Eye (tissue), 1 donor: Measurements from ENCODE around the gene CCNI2.
A peak's percentile ranks its signal among the peaks of the same experiment; 100 is the strongest.

Source experiments
- DNase-seq: peaks from one replicate; pipeline ENCODE4 v3.0.0-alpha.2; 2015

Gene CCNI2, protein sequence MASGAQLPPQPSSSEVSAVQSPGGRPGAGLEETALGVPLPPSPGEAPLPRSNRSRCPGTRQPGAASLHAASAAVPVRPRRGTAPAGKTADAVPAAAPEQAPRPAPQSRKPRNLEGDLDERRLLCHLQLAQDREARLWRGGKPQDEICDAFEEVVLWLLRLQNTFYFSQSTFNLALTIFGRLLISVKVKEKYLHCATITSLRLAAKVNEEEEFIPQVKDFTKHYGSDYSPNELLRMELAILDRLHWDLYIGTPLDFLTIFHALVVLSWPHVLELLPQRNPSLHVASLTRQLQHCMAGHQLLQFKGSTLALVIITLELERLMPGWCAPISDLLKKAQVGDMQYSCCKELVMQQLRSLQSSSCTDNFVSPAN

DNA sequence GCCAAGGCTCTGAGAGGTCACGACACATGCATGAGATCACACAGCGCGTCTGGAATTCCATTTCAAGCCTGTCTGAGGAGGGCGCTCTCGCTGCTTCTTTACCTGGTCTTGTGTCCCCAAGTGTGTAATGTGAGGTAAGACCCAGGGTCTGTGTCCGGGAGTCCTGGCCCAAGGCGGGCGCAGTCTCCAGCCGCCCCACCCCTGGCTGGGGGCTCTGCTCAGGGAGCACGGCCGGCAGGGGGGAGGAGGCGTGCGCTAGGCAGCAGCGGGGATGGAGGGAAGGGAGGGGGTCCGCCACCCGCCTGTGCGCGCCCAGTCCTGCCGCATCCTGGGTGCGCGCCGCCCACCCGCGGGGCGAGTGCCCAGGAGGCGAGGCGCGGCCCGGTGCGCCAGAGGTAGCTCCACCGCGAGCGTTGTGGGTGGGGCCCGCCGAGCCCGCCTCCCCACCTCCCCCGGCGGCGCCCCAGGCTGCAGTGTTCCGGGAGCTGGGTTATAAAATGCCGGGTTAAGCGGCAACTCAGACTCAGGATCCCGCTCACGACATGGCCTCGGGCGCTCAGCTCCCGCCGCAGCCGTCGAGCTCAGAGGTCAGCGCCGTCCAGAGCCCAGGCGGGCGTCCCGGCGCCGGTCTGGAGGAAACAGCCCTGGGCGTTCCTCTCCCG, at the start of gene CCNI2:
Gene CCNI2 (plus strand): TSS at position 473 of the 662 bp plus-strand sequence. CDS start 70 bp downstream, at position 543.
- peak; percentile 70 for DNase-seq

GRCh38 chr5:132704875-132705274, 42.4 kb upstream of the CCNI2 start:
- DNase-seq = no peak

DNA sequence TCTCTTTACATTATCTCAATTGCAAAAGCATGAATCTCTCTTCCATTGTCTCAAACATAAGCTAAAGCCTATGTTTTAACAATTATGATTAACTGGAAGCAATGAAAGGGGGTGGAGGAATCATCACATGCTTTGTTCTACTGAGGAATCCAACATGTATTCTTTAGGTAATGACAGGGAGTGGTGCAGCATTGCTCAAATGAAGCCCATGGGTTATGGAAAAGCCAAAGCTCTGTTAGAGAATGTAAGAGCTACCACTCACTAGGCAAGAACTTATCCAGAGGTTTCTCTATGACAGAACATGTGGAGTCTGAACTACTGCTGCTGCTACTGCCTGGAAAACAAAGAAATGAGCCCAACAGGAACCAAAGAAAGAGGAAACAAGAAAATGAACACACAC, 38.6 kb upstream of the CCNI2 start:
- no peak for DNase-seq

- DNase-seq = no peak
These were observed 32.5 kb upstream of the CCNI2 start for GRCh38 chr5:132714456-132715307.

DNA sequence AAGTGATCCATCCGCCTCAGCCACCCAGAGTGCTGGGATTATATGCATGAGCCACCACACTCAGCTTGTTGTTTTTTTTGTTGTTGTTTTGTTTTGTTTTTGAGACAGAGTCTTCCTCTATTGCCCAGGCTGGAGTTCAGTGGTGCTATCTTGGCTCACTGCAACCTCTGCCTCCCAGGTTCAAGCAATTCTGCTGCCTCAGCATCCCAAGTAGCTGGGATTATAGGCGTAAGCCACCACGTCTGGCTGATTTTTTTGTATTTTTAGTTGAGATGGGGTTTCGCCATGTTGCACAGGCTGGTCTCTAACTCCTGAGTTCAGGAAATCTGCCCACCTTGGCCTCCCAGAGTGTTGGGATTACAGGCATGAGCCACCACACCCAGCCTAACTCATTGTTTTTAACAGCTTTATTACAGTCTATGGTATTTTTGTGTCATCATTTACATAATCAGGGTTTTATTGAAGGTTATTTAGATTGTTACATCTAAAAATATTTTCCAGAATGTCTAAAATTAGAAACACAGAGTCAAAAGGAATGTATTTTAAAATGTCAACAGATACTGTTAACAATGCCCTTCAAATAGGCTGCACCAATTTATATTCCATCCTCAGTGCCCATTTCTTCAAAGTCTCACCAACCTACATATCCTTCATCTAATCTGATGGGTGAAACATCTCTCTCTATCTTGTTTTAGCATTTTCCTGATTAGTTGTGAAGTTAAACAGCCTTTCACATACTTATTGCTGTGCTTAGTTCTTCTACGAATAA, 28.5 kb upstream of the CCNI2 start:
- DNase-seq = no peak

- no peak for DNase-seq
These were observed 21.5 kb upstream of the CCNI2 start for GRCh38 chr5:132725745-132726144.

GRCh38 chr5:132729896-132730295, 17.3 kb upstream of the CCNI2 start:
- no peak for DNase-seq

DNA sequence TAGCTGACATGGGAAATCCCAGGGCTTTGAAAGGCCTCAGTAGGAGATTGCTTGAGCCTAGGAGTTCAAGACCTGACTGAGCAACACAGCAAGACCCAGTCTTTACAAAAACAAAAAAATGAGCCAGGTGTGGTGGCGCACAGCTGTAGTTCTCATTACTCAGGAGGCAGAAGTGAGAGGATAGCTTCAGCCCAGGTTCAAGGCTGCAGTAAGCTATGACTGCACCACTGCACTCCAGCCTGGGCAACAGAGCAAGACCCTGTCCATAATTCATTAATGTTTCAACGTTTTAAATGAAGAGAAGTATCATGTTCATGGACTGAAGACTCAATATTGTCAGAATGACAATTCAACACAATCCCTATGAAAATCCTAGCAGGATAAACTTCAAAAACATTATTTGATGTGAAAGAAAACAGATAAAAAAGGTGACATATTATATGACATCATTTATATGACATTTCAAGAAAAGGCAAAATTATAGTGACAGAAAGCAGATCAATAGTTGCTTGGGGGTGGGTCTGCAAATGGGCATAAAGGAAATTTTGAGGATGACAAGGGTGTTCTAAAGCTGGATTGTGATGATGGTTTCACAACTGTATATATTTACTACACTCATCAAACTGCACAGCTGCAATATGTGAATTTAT, 13.6 kb upstream of the CCNI2 start:
- no peak for DNase-seq

DNA sequence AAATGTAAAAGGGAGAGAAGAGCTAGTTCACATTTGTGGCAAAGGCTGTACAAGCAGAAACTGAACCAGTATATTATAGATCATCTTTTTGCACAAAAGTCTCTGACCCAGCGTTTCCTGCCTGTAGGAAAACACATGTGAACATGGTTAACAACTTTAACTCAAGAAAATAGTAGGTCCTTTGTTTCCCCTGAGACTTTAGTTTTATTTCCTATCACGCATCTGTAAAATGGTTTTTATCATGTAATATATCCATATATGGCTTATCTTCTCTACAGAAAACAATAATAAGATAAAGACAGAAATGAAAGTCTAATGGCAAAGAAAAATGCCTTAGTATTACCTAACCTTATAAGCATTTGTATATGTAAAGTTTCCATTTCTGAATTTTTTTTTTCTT, 12.5 kb upstream of the CCNI2 start:
- DNase-seq = no peak

DNA sequence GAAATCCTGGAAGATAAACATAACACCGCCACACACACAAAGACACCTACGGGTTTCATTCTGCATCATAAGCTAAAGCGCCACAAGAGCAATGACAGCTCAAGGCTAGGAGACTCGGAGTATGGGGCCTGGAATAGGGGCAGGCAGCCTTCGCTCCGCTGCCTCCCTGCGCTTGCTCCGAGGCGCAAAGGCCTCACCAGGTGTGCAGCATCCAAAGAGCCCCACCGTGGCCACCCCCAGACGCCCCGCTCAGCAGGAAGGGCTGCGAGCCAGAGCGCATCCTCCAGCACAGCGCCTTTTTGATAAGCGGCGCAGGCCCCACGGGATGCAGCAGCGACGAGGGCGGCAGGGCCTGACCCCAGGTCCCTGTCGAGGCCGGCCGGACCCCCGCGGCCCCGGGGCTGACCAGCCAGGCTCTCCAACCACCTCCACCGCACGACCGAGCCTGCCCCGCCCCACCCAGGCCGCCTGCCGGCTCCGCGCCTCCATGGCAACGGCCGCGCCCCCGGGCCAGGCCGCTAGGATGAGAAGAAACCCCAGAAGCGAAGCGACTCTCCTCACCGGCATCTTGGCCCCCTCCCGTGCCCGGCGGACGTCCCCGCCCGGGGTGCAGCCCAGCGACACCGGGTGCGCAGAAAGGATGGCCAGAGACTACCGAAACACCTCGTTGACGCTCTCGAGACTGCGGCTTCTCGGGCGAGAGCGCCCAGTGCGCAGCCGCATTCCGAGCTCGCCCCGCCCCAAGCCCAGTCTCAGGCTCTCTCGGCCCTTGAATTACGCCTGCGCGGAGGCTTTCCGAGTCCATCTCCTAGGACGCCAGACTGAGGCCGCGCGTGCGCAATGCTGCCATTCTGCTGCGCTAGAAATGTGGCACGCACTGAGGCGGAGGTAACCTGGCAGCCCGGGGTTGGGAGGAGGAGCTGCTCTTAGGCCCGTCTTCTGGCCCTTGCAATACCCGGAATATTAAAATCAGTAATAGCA, 10.1 kb upstream of the CCNI2 start, which contains the start of gene KIF3A:
Gene KIF3A (minus strand): TSS at position 694 of the 981 bp plus-strand sequence. CDS start 127 bp downstream, at position 567.
- DNase-seq = peak; percentile 98

DNA sequence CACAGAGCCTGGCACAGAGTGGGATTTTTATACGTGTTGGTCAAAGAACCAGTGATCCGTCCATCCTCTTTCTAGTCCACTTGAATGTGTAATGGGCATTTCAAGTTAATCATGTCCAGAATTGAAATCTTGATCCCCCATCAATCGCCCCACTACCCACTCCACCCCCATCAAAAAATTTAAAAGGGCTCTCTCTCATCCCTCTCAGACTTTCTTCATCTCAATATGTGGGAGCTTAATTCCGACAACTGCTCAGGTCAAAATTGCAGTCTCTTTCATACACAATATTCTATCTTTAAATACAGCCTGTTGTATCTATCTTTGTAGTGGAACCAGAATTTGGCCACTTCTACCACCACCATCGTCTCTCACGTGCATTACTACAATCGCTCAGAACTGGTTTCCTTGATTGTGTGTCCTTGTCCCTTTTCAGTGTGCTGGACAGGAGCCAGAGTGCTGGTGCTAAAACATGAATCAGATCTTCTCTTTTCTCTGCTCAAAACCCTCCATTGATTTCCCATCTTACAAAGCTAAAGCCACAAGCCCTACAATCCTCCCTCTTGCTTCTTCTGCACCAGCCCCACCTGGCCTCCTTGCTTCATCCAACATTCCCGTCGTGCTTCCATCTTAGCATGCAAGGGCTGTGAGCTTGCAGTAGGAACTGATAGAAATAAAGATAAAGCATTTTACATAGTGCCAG, 9.1 kb upstream of the CCNI2 start:
- no peak for DNase-seq

- DNase-seq = no peak
These were observed 8.0 kb upstream of the CCNI2 start for GRCh38 chr5:132739232-132739631.

DNA sequence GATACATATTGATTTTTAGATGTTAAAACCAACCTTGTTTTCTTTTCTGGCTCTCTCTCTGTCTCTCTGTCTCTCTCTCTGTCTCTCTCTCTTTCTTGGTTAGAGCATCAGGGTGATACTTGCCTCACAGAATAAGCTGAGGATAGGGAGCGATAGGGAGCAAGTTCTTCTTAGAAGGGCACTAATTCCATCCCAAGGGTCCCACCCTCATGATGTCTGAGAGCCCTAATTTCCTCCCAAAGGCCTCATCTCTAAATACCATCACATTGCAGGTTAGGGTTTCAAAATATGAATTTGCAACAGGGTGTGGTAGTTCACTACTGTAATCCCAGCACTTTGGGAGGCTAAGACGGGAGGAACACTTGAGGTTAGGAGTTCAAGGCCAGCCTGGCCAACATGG, 5.1 kb upstream of the CCNI2 start:
- DNase-seq = no peak

- DNase-seq = no peak
These were observed 4.6 kb upstream of the CCNI2 start for GRCh38 chr5:132742626-132743025.

- no peak for DNase-seq
These were observed 2.6 kb upstream of the CCNI2 start for GRCh38 chr5:132744659-132745058.

GRCh38 chr5:132746592-132746953, 653 bp upstream of the CCNI2 start:
- DNase-seq = no peak

- no peak for DNase-seq
These were observed 602 bp downstream of the CCNI2 start for GRCh38 chr5:132747616-132748440.

DNA sequence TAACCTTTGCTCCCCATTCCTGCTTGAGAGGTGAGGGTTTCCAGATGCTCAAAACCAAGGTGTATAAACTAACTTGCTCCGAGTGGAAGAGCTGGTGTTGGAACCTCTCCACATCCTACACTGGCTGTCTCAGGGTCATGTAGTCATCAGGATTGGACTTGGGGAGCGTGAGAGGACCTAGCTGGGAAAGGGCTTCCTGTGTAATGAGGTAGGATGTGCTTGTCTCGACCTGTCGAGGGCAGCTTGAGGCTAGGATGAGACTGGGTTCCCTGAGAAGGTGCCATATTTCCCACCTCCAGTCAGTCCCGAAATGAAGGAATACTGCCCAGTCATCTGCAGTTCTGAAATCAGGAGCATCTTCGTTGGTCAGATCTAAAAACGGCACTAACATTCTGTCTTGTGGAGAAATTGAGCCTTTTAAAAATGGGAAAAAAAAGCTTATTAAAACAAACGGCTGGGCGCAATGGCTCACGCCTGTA, 1.3 kb downstream of the CCNI2 start:
- DNase-seq = no peak

- DNase-seq = no peak
These were observed 2.3 kb downstream of the CCNI2 start for GRCh38 chr5:132749506-132749905.
